HepG2 (cell line): ENCODE measurements around the gene C9orf78. TPM values are rescaled to one million over a fixed set of nuclear protein-coding genes. Genes with fewer than 3 reads are reported as not detected.

ENCODE experiments used
- ATAC-seq: fragments of 200-7000 bp; cut with Tn5 transposase; 3 replicates; pipeline ENCODE4 v1.9.1; 2020; ENCODE audit warnings: mild to moderate bottlenecking, moderate library complexity
- BruUV-seq: library from RNA; stranded (reverse); fragments of 400-500 nt; replicated peaks from 2 replicates; lab custom pipeline; 2021; lab: Mats Ljungman, UMichigan
- CTCF ChIA-PET: fragments of 300-600 bp; formaldehyde crosslinking; extraction: SDS; loops from one replicate; lab custom pipeline; 2021; ENCODE audit warnings: low total read pairs, inconsistent platforms, low intra/inter-chr PET ratio; lab: Yijun Ruan, JAX
- POLR2A ChIA-PET: fragments of 350-600 bp; sonication (Branson Sonifier 250); formaldehyde crosslinking; loops from one replicate; lab custom pipeline; 2020; ENCODE audit warnings: antibody characterized with exemption, inconsistent platforms; lab: Yijun Ruan, JAX
- DNase-seq: peaks from one replicate; pipeline ENCODE4 v3.0.0-alpha.2; 2015; ENCODE audit warnings: low spot score
- FAIRE-seq: peaks from 3 replicates; lab custom pipeline; 2011; peaks lifted over from hg19 to GRCh38; lab: Jason Lieb, UNC
- H2AFZ ChIP-seq: one replicate; pipeline ENCODE4 v1.6.1; 2011; ENCODE audit warnings: low read length, inconsistent platforms
- H3K27ac ChIP-seq: fragments of 300-600 bp; 3 replicates; pipeline ENCODE4 v1.8.0; 2011; ENCODE audit warnings: mixed run types, mild to moderate bottlenecking, mixed read lengths, low read length, inconsistent platforms; ENCODE audit not compliant: insufficient read depth; ENCODE audit errors: extremely low read length
- H3K27me3 ChIP-seq, 2 experiments: fragments of 200-600 bp in 1 of 2; 2 replicates in 1 of 2; 3 replicates in 1 of 2; pipeline versions ENCODE4 v1.6.0 to v1.8.0; 2011; ENCODE audit warnings: low read length in 2 of 2, mild to moderate bottlenecking in 2 of 2, moderate library complexity in 2 of 2, inconsistent platforms in 1 of 2; ENCODE audit not compliant: insufficient read depth in 2 of 2, control insufficient read depth in 1 of 2
- H3K36me3 ChIP-seq, 2 experiments: fragments of 200-600 bp in 1 of 2; replicated peaks in 1 of 2; 2 replicates in 1 of 2; 3 replicates in 1 of 2; pipeline versions ENCODE4 v1.5.1 to v1.8.0; 2011; ENCODE audit warnings: low read length in 2 of 2, inconsistent platforms in 1 of 2; ENCODE audit not compliant: insufficient read depth in 2 of 2, control insufficient read depth in 1 of 2
- H3K4me1 ChIP-seq: 2 replicates; pipeline ENCODE4 v1.5.1; 2012; ENCODE audit warnings: low read length, inconsistent platforms; ENCODE audit not compliant: insufficient read depth
- H3K4me2 ChIP-seq: 2 replicates; pipeline ENCODE4 v1.6.0; 2011; ENCODE audit warnings: low read depth, low read length, inconsistent platforms
- H3K4me3 ChIP-seq, 3 experiments: fragments of 200-600 bp in 1 of 3; sonication (generic), shearing (Covaris generic) in 1 of 3; replicated peaks in 1 of 3; 2 replicates each; pipeline ENCODE4 v1.5.1; 2011 to 2016; ENCODE audit warnings: low read length in 3 of 3, inconsistent platforms in 2 of 3, low read depth in 2 of 3, mild to moderate bottlenecking in 2 of 3, control low read depth in 1 of 3, mixed read lengths in 1 of 3; ENCODE audit not compliant: insufficient read depth in 1 of 3
- H3K79me2 ChIP-seq: one replicate; pipeline ENCODE4 v1.6.1; 2011; ENCODE audit warnings: low read length, inconsistent platforms; ENCODE audit not compliant: insufficient read depth
- H3K9ac ChIP-seq: 2 replicates; pipeline ENCODE4 v1.6.0; 2011; ENCODE audit warnings: mild to moderate bottlenecking, low read depth, low read length, inconsistent platforms; ENCODE audit not compliant: insufficient read depth
- H3K9me3 ChIP-seq: 2 replicates; pipeline ENCODE4 v1.5.1; 2012; ENCODE audit warnings: mild to moderate bottlenecking, low read length
- H4K20me1 ChIP-seq: 2 replicates; pipeline ENCODE4 v1.6.0; 2011; ENCODE audit warnings: inconsistent platforms, mild to moderate bottlenecking, low read length, moderate library complexity; ENCODE audit not compliant: insufficient read depth
- ATF3 ChIP-seq: sonication (generic); formaldehyde crosslinking; IDR thresholded peaks from 2 replicates; pipeline ENCODE4 v1.4.0; 2020; ENCODE audit warnings: missing genetic modification reagents
- BRCA1 ChIP-seq: sonication (generic); formaldehyde crosslinking; IDR thresholded peaks from 2 replicates; pipeline ENCODE4 v1.4.0; 2020; ENCODE audit warnings: missing genetic modification reagents
- CBX5 ChIP-seq: sonication (generic); formaldehyde crosslinking; IDR thresholded peaks from 2 replicates; pipeline ENCODE4 v1.4.0; 2020; ENCODE audit warnings: missing genetic modification reagents, borderline replicate concordance
- HDAC1 ChIP-seq: sonication (generic); formaldehyde crosslinking; IDR thresholded peaks from 2 replicates; pipeline ENCODE4 v1.5.1; 2020; ENCODE audit warnings: mild to moderate bottlenecking, missing genetic modification reagents
- IRF2 ChIP-seq: IDR thresholded peaks from 2 replicates; pipeline ENCODE4 v1.6.1; 2018; ENCODE audit warnings: missing genetic modification reagents, missing compliant biosample characterization
- MAZ ChIP-seq, 2 experiments: sonication (generic) in 1 of 2; formaldehyde crosslinking in 1 of 2; IDR thresholded peaks; 2 replicates each; pipeline versions ENCODE4 v1.5.0 to v1.6.1; 2012 to 2020; ENCODE audit warnings: low read depth in 2 of 2, mild to moderate bottlenecking in 2 of 2, borderline replicate concordance in 1 of 2, improper control_type of control experiment in 1 of 2, low read length in 1 of 2, missing genetic modification reagents in 1 of 2, moderate library complexity in 1 of 2
- THAP11 ChIP-seq: IDR thresholded peaks from 2 replicates; pipeline ENCODE4 v1.6.1; 2016; ENCODE audit warnings: missing biosample characterization, missing genetic modification reagents
- YEATS2 ChIP-seq: sonication (generic); formaldehyde crosslinking; IDR thresholded peaks from 2 replicates; pipeline ENCODE4 v1.4.0; 2020; ENCODE audit warnings: missing genetic modification reagents, borderline replicate concordance
- ZNF382 ChIP-seq: sonication (generic); formaldehyde crosslinking; IDR thresholded peaks from 2 replicates; pipeline ENCODE4 v1.5.0; 2020; ENCODE audit warnings: missing genetic modification reagents, mild to moderate bottlenecking, borderline replicate concordance
- ZNF639 ChIP-seq: conservative IDR thresholded peaks from 2 replicates; pipeline ENCODE4 v1.6.1; 2018; ENCODE audit warnings: missing genetic modification reagents
- ZSCAN25 ChIP-seq: sonication (generic); formaldehyde crosslinking; IDR thresholded peaks from 2 replicates; pipeline ENCODE4 v1.8.0; 2022; ENCODE audit warnings: mild to moderate bottlenecking, missing genetic modification reagents
- WGBS: methylation state at CpG from one replicate; pipeline ENCODE4 v1.1.6; 2017; ENCODE audit warnings: low lambda C conversion rate; 5-methylcytosine and 5-hydroxymethylcytosine counted together
- in situ Hi-C: cut with HindIII; loops from 2 replicates; pipeline ENCODE4 v1.10.0; 2017; ENCODE audit warnings: low pct_unique_long_range_greater_than_20kb; ENCODE audit not compliant: extremely low pct_ligation_motif_present
- intact Hi-C: fragments of 100-400 bp; cut with micrococcal nuclease; formaldehyde crosslinking; loops from one replicate; pipeline ENCODE4 v1.10.0; 2022; ENCODE audit not compliant: unreplicated experiment
- polyA plus RNA-seq, 8 experiments: library from polyadenylated mRNA; depleted of rRNA in 3 of 8; stranded (reverse) in 7 of 8; unstranded in 1 of 8; fragments of >200 nt; fragmentation: Illumina TruSeq in 4 of 8; extraction: Trizol in 4 of 8; gene quantifications; 2 replicates each; pipeline versions ENCODE4 v1.2.1 to v1.2.3, GENCODE V29; 2011 to 2016; ENCODE audit warnings: low read depth in 4 of 8, missing spikeins in 1 of 8, mixed read lengths in 1 of 8; ENCODE audit not compliant: insufficient read depth in 1 of 8
- total RNA-seq, 5 experiments: library from RNA; depleted of rRNA; stranded (reverse); fragments of >200 nt; fragmentation: Illumina TruSeq; extraction: Trizol; gene quantifications; 2 replicates each; pipeline ENCODE4 v1.2.3, GENCODE V29; 2016; ENCODE audit warnings: low read depth in 1 of 5

Gene C9orf78
- total and polyA plus RNA-seq, 2 of the 13 experiments (the other 11 are each of a cell fraction or from before 2014, with no cell fraction given) = 18.4 to 35.5 TPM

GRCh38 chr9:129779560-129780190, 55.4 kb downstream of the C9orf78 start:
- Histone ChIP-seq H3K4me2 (no peak overlapping the region), H3K4me3 (no peak overlapping the region), H3K9me3 (no peaks in the 10 kb centered on the region), H3K27me3 (peaks cover 1 to 9% of the 10 kb centered on the region in 2 experiments; a peak in 4 of 5 replicates), H4K20me1 (no peaks in the 10 kb centered on the region), H3K36me3 (no peaks in the 10 kb centered on the region), H3K9ac (no peak overlapping the region), H3K27ac (no peak overlapping the region), H3K79me2 (no peaks in the 10 kb centered on the region), H2AFZ (no peak overlapping the region), H3K4me1 (peaks cover 12% of the 10 kb centered on the region; the same call in 1 of the 2 replicates)
- 51% methylated on average over 7 of the region's 7 CpGs for WGBS
- ChIA-PET CTCF (no interaction called here), POLR2A (no interaction called here)
- no peak for DNase-seq
- no peak for ATAC-seq
- no TSS peak for BruUV-seq
- FAIRE-seq = no peak
- in situ Hi-C loops (loop anchor here (5.0 to 10.0 kb wide), 2 partner anchors 42 to 135 kb away; partner anchors contain the start of gene ASB6), intact Hi-C loops (loop anchor here (5.0 kb wide), 1 partner anchor 137 kb away; the partner anchor contains the start of gene ASB6)
- TF ChIP-seq CBX5 (no peak), THAP11 (CRISPR knock-in tag) (no peak), YEATS2 (CRISPR knock-in tag) (no peak), ATF3 (CRISPR knock-in tag) (no peak), ZNF382 (no peak), IRF2 (no peak), ZNF639 (CRISPR knock-in tag) (no peak), MAZ (IDR thresholded peaks at IDR 0.05; ENCODE audit: borderline replicate concordance, low read depth, low read length) (no peak), MAZ (CRISPR knock-in tag; IDR thresholded peaks at IDR 0.05; ENCODE audit: low read depth) (no peak), HDAC1 (CRISPR knock-in tag) (no peak), ZSCAN25 (CRISPR knock-in tag) (no peak), BRCA1 (CRISPR knock-in tag) (no peak)
